NCI-H2196 treated with DMSO at 0.1 percent for 48 hours (cell line): ENCODE data around the gene GPATCH11.

Experiments
- DNase-seq: peaks from one replicate; lab custom pipeline; 2025; ENCODE audit not compliant: unreplicated experiment; lab: John Stamatoyannopoulos, UW

The GPATCH11 gene

DNA sequence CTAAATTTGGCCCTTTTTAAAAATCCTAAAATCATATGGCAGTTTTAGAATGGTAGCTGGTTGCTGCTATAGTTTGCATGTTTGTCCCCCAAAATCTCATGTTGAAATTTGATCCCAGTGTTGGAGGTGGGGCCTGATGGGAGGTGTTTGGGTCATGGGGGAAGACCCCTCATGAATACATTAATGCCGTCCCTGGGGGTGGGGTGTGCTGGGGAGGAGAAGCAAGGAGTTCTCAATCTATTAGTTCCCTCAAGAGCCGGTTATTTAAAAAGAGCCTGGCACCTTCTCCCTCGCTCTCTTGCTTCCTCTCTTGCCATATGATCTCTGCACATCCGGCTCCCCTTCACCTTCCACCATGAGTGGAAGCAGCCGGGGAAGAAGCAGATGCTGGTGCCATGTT, 20.8 kb downstream of the GPATCH11 start:
- no peak for DNase-seq

DNA sequence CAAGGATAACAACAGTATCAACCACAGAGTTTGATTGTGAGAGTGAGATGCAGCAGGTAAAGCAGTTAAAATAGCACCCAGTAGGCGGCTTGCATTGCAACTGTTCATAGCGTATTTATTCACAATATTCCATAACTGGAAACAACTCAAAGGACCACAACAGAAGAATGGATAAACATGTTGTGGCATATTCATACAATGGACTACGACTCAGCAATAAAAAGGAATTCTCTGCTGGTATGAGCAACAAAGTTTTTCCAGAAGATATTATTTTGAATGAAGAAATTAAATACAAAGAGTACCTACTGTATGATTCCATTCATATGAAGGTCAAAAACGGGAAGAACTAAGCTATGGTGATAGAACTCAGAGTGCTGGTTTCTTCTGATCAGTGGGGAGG, 25.2 kb downstream of the GPATCH11 start:
- no peak for DNase-seq

DNA sequence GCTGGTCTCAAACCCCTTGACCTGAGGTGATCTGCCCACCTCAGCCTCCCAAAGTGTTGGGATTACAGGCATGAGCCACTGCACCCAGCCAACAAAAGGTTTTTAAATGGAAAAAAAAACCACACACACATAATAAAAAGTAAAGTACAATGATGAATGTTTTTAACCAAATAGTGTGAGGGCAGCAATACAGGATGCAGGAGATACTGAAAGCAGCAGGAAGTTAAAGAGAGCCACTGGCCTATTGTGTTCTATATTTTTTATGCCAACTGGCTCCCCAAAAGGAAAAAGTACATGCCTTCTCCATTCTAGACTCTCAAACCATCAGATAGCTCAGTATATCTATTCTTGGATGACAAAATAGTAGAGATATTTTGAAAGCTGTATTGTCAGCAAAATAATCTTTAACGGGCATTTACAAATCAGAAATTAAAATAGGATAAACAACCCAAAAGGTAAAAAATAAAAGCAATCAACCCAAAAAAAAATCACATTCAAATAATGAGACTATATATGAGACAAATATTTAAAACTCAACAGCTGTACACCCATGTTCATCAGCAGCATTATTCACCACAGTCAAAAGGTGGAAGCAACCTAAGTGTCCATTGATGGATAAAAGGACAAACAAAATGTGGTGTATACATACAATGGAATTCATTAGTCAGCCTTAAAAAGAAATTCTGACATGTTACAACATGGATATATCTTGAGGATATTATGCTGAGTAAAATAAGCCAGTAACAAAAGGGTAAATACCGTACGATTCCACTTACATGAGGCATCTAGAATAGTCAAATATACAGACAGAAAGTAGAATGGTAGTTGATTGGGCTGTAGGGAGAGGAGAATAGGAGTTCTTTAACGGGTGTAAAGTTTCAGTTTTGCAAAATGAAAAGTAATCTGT, 26.2 kb downstream of the GPATCH11 start:
- DNase-seq, result no peak

DNA sequence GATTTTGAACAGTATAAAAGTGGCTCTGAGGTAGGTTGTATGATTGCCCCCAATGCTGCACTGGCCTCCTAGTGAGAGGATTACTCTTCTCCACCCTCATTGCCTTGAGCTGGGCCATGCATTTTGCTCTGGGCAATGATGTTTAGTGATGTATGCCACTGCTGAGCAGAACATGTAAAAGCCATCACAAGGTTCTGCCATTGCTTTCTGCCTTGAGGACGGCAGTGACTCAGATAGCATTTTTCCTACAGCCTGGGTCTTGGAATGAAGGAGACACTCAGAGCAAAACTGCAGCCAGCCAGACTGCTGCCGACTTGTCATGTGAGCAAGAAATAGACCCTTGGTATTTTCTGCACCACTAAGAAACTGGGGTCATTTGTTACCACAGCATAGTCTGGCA, 27.6 kb downstream of the GPATCH11 start:
- DNase-seq, result no peak

DNA sequence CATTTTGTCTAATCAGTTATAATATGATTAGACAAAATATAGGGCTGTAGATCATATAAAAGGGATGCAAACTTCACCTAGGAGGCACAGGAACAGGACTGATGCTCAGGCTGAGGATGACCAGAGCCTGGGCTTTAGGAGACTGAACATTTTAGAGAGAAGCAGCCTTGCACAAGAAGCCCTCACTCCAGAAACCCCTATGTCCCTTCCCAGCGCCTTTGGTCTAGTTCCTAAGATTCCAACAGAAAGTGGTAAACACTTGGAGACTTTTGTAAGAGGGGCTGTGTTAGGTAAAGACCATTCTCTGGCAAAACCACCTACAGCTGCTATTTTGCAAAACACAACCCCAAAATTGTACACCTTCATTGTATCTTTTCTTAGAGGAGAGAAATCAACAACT, 33.2 kb downstream of the GPATCH11 start:
- no peak for DNase-seq

DNA sequence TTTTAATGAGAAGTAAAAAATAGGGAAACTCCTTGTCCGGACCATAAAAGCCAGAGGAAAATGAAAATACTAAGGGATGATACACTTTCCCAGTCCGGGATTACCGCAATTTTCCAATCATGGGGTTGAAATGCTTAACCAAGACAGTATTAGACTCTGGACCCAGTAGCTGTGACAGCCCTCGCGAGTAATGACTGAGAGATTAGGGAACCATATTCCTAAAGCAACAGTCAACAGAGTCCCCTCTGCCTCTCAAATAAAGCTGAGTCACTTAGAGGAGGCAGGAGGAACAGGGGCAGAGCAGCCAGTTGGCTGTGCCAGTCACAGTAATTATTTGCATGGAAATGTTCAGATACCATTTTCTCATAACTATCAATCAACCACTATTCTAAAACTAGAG, 34.8 kb downstream of the GPATCH11 start:
- DNase-seq, result no peak

DNA sequence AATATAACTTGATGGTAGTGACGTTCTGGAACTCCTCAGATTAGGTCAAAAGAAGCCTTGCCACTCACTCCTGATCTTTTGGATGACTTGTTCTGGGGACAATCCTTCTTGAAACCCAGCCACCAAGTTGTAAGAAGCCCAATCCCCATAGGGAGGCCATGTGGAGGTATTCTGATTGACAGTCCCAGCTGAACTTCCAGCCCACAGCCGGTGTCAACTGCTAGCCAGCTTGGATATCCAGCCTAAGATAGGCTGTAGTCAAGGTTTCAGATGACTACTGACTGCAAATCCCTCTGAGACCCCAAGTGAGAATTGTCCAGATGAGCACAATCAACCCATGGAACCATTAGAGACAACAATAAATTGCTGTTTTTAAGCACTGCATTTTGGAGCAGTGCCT, 41.1 kb downstream of the GPATCH11 start:
- no peak for DNase-seq

DNA sequence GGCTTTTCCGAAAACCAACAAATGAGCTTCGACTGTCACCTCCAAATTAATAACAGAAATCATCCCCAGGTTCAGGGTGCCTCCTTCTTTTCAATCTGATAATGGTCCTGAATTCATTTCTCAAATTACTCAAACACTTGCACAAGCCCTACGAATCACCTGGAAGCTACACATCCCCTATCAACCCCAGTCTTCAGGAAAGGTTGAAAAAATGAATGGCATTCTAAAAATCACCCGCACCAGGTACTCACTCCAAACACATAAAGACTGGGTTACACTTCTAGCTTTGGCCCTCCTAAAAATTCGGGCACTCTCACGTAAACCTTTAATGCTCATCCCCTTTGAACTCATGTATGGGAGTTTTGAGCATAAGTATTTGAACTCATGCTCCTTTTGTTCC, 48.6 kb downstream of the GPATCH11 start:
- no peak for DNase-seq

DNA sequence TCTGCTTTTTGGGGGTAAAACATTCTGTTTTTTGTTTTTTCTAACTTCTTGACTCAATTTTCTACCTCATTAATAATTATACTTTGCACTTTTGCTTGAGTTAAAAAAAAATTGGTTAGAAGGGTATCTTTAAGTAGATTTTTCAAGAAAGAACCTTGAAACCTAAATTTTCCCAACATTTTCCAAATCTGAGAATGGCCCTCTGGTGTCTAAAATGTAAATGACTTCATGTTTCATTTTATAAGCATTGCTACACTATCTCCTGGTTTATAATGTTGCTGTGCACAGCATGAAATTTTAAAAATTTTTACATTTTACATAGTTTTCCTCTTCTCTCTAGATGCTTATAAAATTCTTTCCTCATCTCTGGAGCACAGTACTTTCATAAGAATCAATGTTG, 58.2 kb downstream of the GPATCH11 start:
- DNase-seq, result no peak

DNA sequence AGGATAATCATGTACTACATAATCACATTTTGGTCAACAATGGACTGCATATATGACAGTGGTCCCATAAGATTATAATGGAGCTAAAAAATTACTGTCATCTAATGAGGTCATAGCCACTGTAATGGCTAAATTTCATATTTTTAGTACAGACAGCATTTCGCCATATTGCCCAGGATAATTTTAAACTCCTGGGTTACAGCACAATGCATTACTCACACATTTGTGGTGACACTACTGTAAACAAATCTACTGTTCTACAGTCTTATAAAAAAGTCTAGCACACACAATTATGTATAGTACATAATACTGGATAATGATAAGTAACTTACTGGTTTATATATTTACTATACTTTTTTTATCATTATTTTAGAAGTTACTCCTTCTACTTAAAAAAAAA, 59.7 kb downstream of the GPATCH11 start:
- DNase-seq, result no peak

DNA sequence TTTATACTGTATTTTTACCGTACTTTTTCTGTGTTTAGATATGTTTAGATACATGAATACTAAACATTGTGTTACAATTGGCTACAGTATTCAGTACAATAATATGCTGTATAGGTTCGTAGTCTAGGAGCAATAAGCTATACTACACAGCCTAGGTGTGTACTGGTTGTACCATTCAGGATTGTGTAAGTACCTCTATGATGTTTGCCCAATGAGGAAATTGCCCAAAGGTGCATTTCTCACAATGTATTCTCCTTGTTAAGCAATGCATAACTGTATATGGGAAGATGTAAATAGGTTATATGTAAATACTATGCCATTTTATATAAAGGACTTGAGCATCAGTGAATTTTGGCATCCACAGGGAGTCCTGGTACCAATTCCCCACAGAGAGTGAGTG, 61.7 kb downstream of the GPATCH11 start:
- DNase-seq, result no peak

DNA sequence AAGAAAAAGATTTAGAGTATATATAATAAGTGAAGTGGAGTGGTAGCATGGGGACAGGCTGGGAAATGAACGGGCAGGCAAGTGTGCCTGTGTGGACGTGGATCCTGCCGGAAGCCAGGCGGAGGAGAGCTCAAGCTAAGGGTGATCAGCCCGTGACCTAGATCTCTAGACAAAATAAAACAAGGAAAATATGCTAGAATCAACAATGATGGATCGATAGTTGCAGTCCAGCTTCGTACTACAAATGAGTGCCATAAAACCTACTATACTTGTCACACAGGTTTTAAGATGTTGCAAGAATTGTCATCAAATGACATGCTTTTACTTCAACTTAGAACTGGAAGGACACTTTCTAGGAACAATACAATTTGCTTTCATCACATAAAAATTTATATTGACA, 64.0 kb downstream of the GPATCH11 start:
- DNase-seq, result no peak
